Neuronal stem cell (in vitro differentiated cells): ENCODE results near the gene GMDS.

ENCODE experiments used
- DNase-seq: peaks from one replicate; pipeline ENCODE4 v3.0.0-alpha.2; 2013; ENCODE audit warnings: low spot score
- H2AFZ ChIP-seq: one replicate; pipeline ENCODE4 v1.6.1; 2013; ENCODE audit warnings: mild to moderate bottlenecking, low read length, inconsistent platforms
- H2AK5ac ChIP-seq: 2 replicates; pipeline ENCODE4 v1.6.1; 2013; ENCODE audit warnings: low read depth, mild to moderate bottlenecking, inconsistent platforms, low read length, moderate library complexity, mixed read lengths
- H2BK120ac ChIP-seq: 2 replicates; pipeline ENCODE4 v1.6.1; 2013; ENCODE audit warnings: low read depth, mild to moderate bottlenecking, inconsistent platforms, low read length, moderate library complexity, mixed read lengths
- H2BK12ac ChIP-seq: one replicate; pipeline ENCODE4 v1.6.1; 2013; ENCODE audit warnings: low read length, inconsistent platforms
- H2BK15ac ChIP-seq: 2 replicates; pipeline ENCODE4 v1.6.1; 2013; ENCODE audit warnings: mild to moderate bottlenecking, low read length, inconsistent platforms, mixed read lengths
- H2BK5ac ChIP-seq: one replicate; pipeline ENCODE4 v1.6.1; 2013; ENCODE audit warnings: inconsistent platforms, mild to moderate bottlenecking, low read length, moderate library complexity
- H3K14ac ChIP-seq: one replicate; pipeline ENCODE4 v1.6.1; 2013; ENCODE audit warnings: low read length, inconsistent platforms
- H3K18ac ChIP-seq: 2 replicates; pipeline ENCODE4 v1.6.1; 2013; ENCODE audit warnings: low read length, inconsistent platforms
- H3K23ac ChIP-seq: 2 replicates; pipeline ENCODE4 v1.6.1; 2013; ENCODE audit warnings: low read depth, mild to moderate bottlenecking, mixed read lengths, low read length, inconsistent platforms; ENCODE audit not compliant: poor library complexity
- H3K27ac ChIP-seq: replicated peaks from 3 replicates; pipeline ENCODE4 v1.5.1; 2013; ENCODE audit warnings: low read length, inconsistent platforms
- H3K27me3 ChIP-seq, 3 experiments: 2 replicates each; pipeline ENCODE4 v1.6.1; 2013; ENCODE audit warnings: low read length in 3 of 3, mild to moderate bottlenecking in 2 of 3, inconsistent platforms in 1 of 3, low read depth in 1 of 3, mixed read lengths in 1 of 3, moderate library complexity in 1 of 3; ENCODE audit not compliant: control insufficient read depth in 3 of 3, insufficient read depth in 3 of 3
- H3K36me3 ChIP-seq, 2 donors: replicated peaks in 1 of 2; 2 replicates each; pipeline ENCODE4 v1.6.1; 2013; ENCODE audit warnings: low read length in 2 of 2; ENCODE audit not compliant: control insufficient read depth in 2 of 2, insufficient read depth in 2 of 2
- H3K4ac ChIP-seq: 2 replicates; pipeline ENCODE4 v1.6.1; 2013; ENCODE audit warnings: inconsistent platforms, mild to moderate bottlenecking, low read length, moderate library complexity
- H3K4me1 ChIP-seq, 2 donors: 1 replicate in 1 of 2; 2 replicates in 1 of 2; pipeline ENCODE4 v1.6.1; 2013; ENCODE audit warnings: low read length in 2 of 2, low read depth in 1 of 2; ENCODE audit not compliant: control insufficient read depth in 2 of 2, insufficient read depth in 1 of 2
- H3K4me2 ChIP-seq: one replicate; pipeline ENCODE4 v1.6.1; 2013; ENCODE audit warnings: mild to moderate bottlenecking, low read length, inconsistent platforms; ENCODE audit not compliant: insufficient read depth, poor library complexity, severe bottlenecking
- H3K4me3 ChIP-seq, 2 donors: 2 replicates each; pipeline ENCODE4 v1.5.1; 2013; ENCODE audit warnings: low read length in 2 of 2, mild to moderate bottlenecking in 2 of 2, inconsistent platforms in 1 of 2, moderate library complexity in 1 of 2
- H3K79me1 ChIP-seq: one replicate; pipeline ENCODE4 v1.6.1; 2013; ENCODE audit warnings: low read depth, mild to moderate bottlenecking, inconsistent platforms, low read length, moderate library complexity
- H3K9ac ChIP-seq: one replicate; pipeline ENCODE4 v1.6.1; 2013; ENCODE audit warnings: mild to moderate bottlenecking, low read depth, low read length, inconsistent platforms; ENCODE audit not compliant: poor library complexity
- H3K9me3 ChIP-seq, 2 donors: replicated peaks in 1 of 2; 2 replicates each; pipeline versions ENCODE3 to v1.6.1; 2013; ENCODE audit warnings: low read length in 2 of 2, mild to moderate bottlenecking in 2 of 2, inconsistent platforms in 1 of 2, low read depth in 1 of 2, mixed read lengths in 1 of 2, moderate library complexity in 1 of 2; ENCODE audit not compliant: control insufficient read depth in 2 of 2, insufficient read depth in 1 of 2
- H4K8ac ChIP-seq: one replicate; pipeline ENCODE4 v1.6.1; 2013; ENCODE audit warnings: low read depth, mild to moderate bottlenecking, inconsistent platforms, low read length, moderate library complexity
- H4K91ac ChIP-seq: one replicate; pipeline ENCODE4 v1.6.1; 2013; ENCODE audit warnings: low read length, low read depth, mild to moderate bottlenecking, inconsistent platforms; ENCODE audit not compliant: poor library complexity
- WGBS, 2 donors: extraction: QIAGEN DNeasy Blood & Tissue Kit; methylation state at CpG; one replicate each; pipeline ENCODE4 v1.1.7; 2013; ENCODE audit warnings: missing lambda C conversion rate in 2 of 2, mixed read lengths in 1 of 2; ENCODE audit not compliant: insufficient read length in 2 of 2, insufficient replicate concordance in 1 of 2; ENCODE audit errors: extremely low coverage in 2 of 2; 5-methylcytosine and 5-hydroxymethylcytosine counted together

The GMDS gene

GRCh38 chr6:2053691-2054090, 191.7 kb downstream of the GMDS start:
- Histone ChIP-seq H2BK12ac (no peak overlapping the region), H3K9ac (no peak overlapping the region), H3K4ac (no peak overlapping the region), H3K4me2 (no peak overlapping the region), H2BK120ac (no peak overlapping the region), H4K91ac (no peak overlapping the region), H3K27me3 (no peaks in the 10 kb centered on the region), H3K14ac (no peak overlapping the region), H3K4me3 (no peak overlapping the region), H3K36me3 (no peaks in the 10 kb centered on the region), H2BK5ac (no peak overlapping the region), H3K4me1 (no peaks in the 10 kb centered on the region), H4K8ac (no peak overlapping the region), H3K9me3 (peaks cover 0 to 3% of the 10 kb centered on the region in 2 donors), H3K79me1 (no peaks in the 10 kb centered on the region), H3K27ac (no peak overlapping the region), H2AFZ (no peak overlapping the region), H3K18ac (no peak overlapping the region), H2AK5ac (no peak overlapping the region), H3K23ac (no peak overlapping the region), H2BK15ac (no peak overlapping the region)
- DNase-seq: no peak

DNA sequence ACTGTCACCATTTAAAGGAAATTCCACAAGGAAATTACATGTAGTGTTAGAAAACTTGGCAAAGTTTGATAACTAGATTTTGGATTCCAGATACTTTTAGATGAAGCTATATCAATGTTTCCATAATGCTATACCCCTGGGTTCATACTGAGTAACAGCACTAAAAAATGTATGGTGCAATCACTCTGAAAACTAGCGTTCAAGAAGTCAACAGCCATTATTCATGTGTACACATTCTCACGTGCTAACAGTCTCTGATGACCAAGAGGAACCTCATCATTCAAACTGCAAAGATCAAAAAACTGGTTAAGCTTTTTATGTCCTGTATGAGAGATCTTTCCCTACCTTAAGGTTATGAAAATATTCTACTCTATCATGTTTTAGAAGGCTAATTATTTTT, 197.6 kb downstream of the GMDS start:
- H3K9me3 ChIP-seq: peaks cover 2 to 3% of the 10 kb centered on the region in 2 donors
- WGBS, 2 donors: no CpG with 5 or more reads among the region's 2 CpGs
- H2AFZ ChIP-seq: no peak overlapping the region
- no peak overlapping the region for H3K14ac ChIP-seq
- no peak overlapping the region for H3K27ac ChIP-seq
- H2BK15ac ChIP-seq: no peak overlapping the region
- H4K91ac ChIP-seq: no peak overlapping the region
- H2BK12ac ChIP-seq: no peak overlapping the region
- H3K4me2 ChIP-seq: no peak overlapping the region
- no peak for DNase-seq
- no peak overlapping the region for H3K9ac ChIP-seq
- H2BK120ac ChIP-seq: no peak overlapping the region
- no peak overlapping the region for H3K4me3 ChIP-seq
- no peak overlapping the region for H2AK5ac ChIP-seq
- no peak overlapping the region for H4K8ac ChIP-seq
- no peaks in the 10 kb centered on the region for H3K79me1 ChIP-seq
- no peak overlapping the region for H3K18ac ChIP-seq
- no peaks in the 10 kb centered on the region for H3K4me1 ChIP-seq
- no peaks in the 10 kb centered on the region for H3K27me3 ChIP-seq
- H3K23ac ChIP-seq: no peak overlapping the region
- H3K36me3 ChIP-seq: no peaks in the 10 kb centered on the region
- H2BK5ac ChIP-seq: no peak overlapping the region
- H3K4ac ChIP-seq: no peak overlapping the region

- Histone ChIP-seq H3K36me3 (no peaks in the 10 kb centered on the region), H4K91ac (no peak overlapping the region), H3K4me1 (no peaks in the 10 kb centered on the region), H3K4me3 (no peak overlapping the region), H2BK5ac (no peak overlapping the region), H3K27ac (no peak overlapping the region), H2BK15ac (no peak overlapping the region), H2AK5ac (no peak overlapping the region), H3K27me3 (no peaks in the 10 kb centered on the region), H3K14ac (no peak overlapping the region), H3K79me1 (peaks cover 2% of the 10 kb centered on the region), H2AFZ (no peak overlapping the region), H3K23ac (no peak overlapping the region), H3K9ac (no peak overlapping the region), H3K4me2 (no peak overlapping the region), H3K9me3 (peaks cover 0 to 2% of the 10 kb centered on the region in 2 donors), H2BK120ac (no peak overlapping the region), H2BK12ac (no peak overlapping the region), H3K4ac (no peak overlapping the region), H4K8ac (no peak overlapping the region), H3K18ac (no peak overlapping the region)
- no peak for DNase-seq
- WGBS, 2 donors: no CpG with 5 or more reads among the region's 4 CpGs
Measured at GRCh38 chr6:2044192-2044591, 201.2 kb downstream of the GMDS start.

DNA sequence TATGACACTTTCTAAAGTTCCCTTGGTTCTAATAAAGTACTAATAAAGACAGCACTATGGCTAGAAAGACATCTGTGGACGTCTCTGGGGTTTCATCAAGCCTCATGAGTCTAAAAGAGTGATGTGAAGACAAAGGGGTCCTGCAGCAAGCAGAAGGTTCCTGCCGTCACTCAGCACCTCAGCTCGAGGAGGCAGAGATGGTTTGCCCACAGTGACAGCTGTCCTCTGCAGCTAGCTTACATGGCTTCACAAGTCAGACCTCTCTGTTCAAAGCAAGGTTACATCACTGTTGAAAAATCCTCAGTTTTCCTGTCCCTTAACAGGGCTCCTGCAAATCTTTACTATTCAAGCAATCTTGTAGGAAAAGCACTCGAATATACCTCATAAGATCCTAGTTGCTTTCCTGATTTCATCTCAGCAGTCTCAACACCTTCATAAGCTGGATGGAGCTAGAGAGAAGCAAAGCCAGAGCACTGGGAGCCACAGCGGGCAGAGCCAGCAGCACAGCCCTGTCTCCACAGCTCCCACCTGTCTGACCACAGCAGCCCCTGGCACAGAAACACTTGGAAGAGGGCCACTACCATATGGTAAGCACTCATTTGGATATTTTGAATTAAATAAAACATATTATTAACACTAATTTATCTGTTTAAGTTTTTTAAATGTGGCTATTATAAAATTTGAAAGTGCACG, 202.3 kb downstream of the GMDS start:
- H3K27ac ChIP-seq: no peak overlapping the region
- no peak overlapping the region for H4K91ac ChIP-seq
- H2AK5ac ChIP-seq: no peak overlapping the region
- H3K4me3 ChIP-seq: no peak overlapping the region
- no peak overlapping the region for H2BK120ac ChIP-seq
- H4K8ac ChIP-seq: no peak overlapping the region
- WGBS, 2 donors: no CpG with 5 or more reads among the region's 6 CpGs
- H2BK15ac ChIP-seq: no peak overlapping the region
- H3K4me2 ChIP-seq: no peak overlapping the region
- H3K14ac ChIP-seq: no peak overlapping the region
- no peak for DNase-seq
- H3K79me1 ChIP-seq: peaks cover 2% of the 10 kb centered on the region
- H3K36me3 ChIP-seq: no peaks in the 10 kb centered on the region
- no peak overlapping the region for H2BK5ac ChIP-seq
- no peak overlapping the region for H3K9ac ChIP-seq
- H3K23ac ChIP-seq: no peak overlapping the region
- H3K27me3 ChIP-seq: no peaks in the 10 kb centered on the region
- no peaks in the 10 kb centered on the region for H3K4me1 ChIP-seq
- H2AFZ ChIP-seq: no peak overlapping the region
- peaks cover 0 to 2% of the 10 kb centered on the region in 2 donors for H3K9me3 ChIP-seq
- H2BK12ac ChIP-seq: no peak overlapping the region
- no peak overlapping the region for H3K4ac ChIP-seq
- no peak overlapping the region for H3K18ac ChIP-seq
